Nucleus accumbens (tissue), 56 donors: ENCODE results near the gene USP37.

Source experiments
- DNase-seq, 56 donors: peaks; one replicate each; lab custom pipeline; 2025; lab: John Stamatoyannopoulos, UW

The USP37 gene

GRCh38 chr2:218406209-218406948, 161.8 kb downstream of the USP37 start:
- DNase-seq = peak in 55 of 56 donors; percentile 70 to 99 (median 93)

- peak in 1 of 56 donors; percentile 38 for DNase-seq
These were observed 162.4 kb downstream of the USP37 start for GRCh38 chr2:218405746-218406208.

GRCh38 chr2:218405086-218405745, 162.9 kb downstream of the USP37 start:
- no peak for DNase-seq

GRCh38 chr2:218404351-218405085, 163.6 kb downstream of the USP37 start:
- no peak for DNase-seq

- no peak for DNase-seq
These were observed 164.3 kb downstream of the USP37 start for GRCh38 chr2:218403810-218404209.

GRCh38 chr2:218402911-218403411, 165.2 kb downstream of the USP37 start:
- DNase-seq = no peak

- DNase-seq = no peak
These were observed 165.7 kb downstream of the USP37 start for GRCh38 chr2:218402491-218402901.

GRCh38 chr2:218401890-218402289, 166.3 kb downstream of the USP37 start:
- DNase-seq = no peak

GRCh38 chr2:218400930-218401881, 166.9 kb downstream of the USP37 start:
- no peak for DNase-seq
